GM06990 (cell line): ENCODE measurements around the gene TNS1.

Source experiments
- DNase-seq: peaks from one replicate; pipeline ENCODE4 v3.0.0-alpha.2; 2011; ENCODE audit not compliant: insufficient read length; ENCODE audit errors: extremely low read depth
- H3K27me3 ChIP-seq: replicated peaks from 2 replicates; pipeline ENCODE4 v1.6.0; 2011; ENCODE audit warnings: low read length; ENCODE audit not compliant: control insufficient read depth, insufficient read depth
- H3K36me3 ChIP-seq: 2 replicates; pipeline ENCODE4 v1.5.1; 2011; ENCODE audit warnings: low read length; ENCODE audit not compliant: control insufficient read depth, insufficient read depth
- H3K4me3 ChIP-seq: replicated peaks from 2 replicates; pipeline ENCODE4 v1.5.1; 2011; ENCODE audit warnings: low read depth, mild to moderate bottlenecking, control low read depth, low read length
- TF ChIP-seq, protein P1 (sequence below): IDR thresholded peaks from 2 replicates; pipeline ENCODE4 v1.5.1; 2011; ENCODE audit warnings: low read length, control low read depth, mild to moderate bottlenecking, inconsistent platforms; ENCODE audit not compliant: insufficient read depth, poor library complexity, severe bottlenecking

TNS1 gene

DNA sequence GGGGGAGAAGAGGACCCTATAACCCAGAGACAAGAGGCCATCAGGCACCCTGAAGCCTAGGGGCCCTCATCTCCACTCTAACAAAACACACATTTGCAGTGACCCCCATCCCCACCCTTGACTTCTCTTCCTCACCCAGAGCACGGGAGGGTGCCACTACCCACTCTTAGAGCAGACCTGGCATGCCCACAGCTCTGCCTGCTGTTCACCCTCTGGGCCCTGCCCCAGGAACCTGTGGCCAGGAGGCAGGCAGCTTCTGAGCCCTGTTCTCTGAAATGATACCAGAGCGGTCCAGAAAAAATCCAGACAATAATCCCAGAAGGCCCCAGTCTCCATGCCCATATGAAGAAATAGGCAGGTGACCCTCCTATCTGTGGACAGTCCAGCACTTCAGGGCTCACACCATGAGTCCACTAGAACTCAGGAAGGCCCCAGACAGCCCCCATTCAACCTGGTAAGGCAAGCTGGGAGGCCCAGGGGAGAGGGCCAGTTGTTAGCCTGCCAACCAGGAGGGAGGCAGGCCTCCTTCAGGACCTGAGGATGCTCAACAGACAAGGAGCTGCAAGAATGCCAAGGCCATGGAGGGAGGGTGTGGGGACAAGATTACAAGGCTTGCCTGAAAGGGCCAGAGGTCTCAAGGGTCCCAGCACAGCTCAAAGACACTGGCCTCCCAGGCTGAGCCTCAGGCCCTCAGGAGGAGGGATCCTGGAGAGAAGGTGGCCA lies 75.0 kb downstream of the TNS1 start:
- DNase-seq: no peak
- Histone ChIP-seq H3K36me3 (no peaks in the 10 kb centered on the region), H3K27me3 (peaks cover 3% of the 10 kb centered on the region), H3K4me3 (no peak overlapping the region)
- TF ChIP-seq, protein P1, sequence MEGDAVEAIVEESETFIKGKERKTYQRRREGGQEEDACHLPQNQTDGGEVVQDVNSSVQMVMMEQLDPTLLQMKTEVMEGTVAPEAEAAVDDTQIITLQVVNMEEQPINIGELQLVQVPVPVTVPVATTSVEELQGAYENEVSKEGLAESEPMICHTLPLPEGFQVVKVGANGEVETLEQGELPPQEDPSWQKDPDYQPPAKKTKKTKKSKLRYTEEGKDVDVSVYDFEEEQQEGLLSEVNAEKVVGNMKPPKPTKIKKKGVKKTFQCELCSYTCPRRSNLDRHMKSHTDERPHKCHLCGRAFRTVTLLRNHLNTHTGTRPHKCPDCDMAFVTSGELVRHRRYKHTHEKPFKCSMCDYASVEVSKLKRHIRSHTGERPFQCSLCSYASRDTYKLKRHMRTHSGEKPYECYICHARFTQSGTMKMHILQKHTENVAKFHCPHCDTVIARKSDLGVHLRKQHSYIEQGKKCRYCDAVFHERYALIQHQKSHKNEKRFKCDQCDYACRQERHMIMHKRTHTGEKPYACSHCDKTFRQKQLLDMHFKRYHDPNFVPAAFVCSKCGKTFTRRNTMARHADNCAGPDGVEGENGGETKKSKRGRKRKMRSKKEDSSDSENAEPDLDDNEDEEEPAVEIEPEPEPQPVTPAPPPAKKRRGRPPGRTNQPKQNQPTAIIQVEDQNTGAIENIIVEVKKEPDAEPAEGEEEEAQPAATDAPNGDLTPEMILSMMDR: no peak

- H3K27me3 ChIP-seq: peaks cover 3% of the 10 kb centered on the region
- H3K4me3 ChIP-seq: no peak overlapping the region
- TF ChIP-seq, protein P1: no peak
- DNase-seq: no peak
- no peaks in the 10 kb centered on the region for H3K36me3 ChIP-seq
Measured at GRCh38 chr2:217926801-217927200, 76.0 kb downstream of the TNS1 start.

GRCh38 chr2:217924346-217924901 lies 78.4 kb downstream of the TNS1 start:
- TF ChIP-seq, protein P1: no peak
- no peak overlapping the region for H3K4me3 ChIP-seq
- no peaks in the 10 kb centered on the region for H3K36me3 ChIP-seq
- DNase-seq: no peak
- peaks cover 3% of the 10 kb centered on the region for H3K27me3 ChIP-seq

DNA sequence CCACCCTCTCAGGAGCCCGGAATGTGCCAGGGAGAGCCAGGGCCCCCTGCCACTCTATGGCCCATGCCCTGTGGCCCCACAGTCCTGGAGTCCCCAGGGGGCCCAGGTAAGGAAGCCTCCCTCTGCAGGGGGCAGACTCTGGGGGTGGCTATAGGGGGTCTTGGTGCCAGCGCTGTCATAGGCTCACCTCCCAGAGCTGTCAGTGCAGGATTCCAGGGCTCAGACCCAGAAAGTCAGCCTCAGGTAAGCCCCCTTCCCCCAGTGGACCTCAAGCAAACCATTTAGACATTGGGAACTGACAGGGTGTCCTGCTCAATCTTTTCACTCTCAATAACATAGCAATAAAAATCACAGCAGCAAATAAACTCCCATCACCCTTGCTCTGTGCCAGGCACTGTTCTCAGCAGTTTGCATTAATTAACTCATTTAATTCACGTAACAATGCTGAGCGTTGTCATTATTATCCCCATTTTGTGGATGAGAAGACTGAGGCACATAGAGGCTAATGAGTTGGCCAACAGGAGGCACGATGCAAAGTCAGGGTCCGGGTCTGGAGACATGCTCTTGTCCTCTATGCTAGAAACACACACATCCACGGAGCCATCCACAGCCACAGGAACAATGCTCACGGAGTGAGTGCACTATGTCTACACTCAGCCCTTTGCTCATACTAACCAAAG lies 79.6 kb downstream of the TNS1 start:
- TF ChIP-seq, protein P1: no peak
- H3K4me3 ChIP-seq: no peak overlapping the region
- peaks cover 3% of the 10 kb centered on the region for H3K27me3 ChIP-seq
- DNase-seq: no peak
- H3K36me3 ChIP-seq: no peaks in the 10 kb centered on the region

DNA sequence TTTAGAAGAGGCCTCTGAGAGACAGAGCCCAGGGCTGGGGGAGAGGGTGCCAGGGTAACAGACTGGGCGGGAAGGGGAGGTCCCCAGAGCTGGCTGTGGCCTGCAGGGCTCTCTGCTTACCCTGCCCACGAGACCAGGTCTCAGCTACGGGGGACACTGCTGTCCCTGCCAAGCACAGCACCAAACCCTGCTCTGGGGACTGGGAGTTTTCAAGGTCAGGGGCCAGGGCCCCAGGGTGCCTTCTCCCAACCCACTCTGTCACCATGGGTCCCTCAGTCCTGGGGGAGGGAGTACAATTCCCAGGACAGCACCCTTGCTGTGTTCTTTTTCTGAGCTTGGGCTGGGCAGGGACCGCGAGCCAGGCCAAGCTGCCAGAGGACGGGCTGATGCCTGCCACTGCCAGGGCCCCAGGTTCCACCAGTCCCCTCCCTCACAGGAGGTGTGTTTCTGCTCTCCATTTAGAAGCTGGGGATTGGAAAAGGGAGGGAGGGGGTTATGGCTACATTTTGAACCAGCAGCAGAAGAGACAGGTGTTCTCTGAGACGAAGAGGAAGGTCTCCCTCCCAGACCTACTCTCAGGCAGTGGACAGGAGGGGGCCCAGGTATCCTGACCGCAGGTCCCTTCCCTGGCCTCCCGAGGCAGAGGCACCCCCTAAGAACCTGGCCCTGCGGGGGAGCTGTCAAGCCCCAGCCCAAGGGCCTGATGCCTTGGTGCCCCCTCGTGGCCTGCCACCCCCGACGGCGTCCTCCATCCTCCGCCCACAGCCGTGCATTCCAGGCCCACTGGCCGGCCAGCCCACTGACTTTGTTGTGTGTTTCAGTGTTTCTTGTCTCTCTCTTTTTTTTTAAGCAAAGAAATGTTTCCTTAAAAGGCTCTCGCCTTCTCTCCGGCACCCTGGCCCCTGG lies 80.4 kb downstream of the TNS1 start:
- Histone ChIP-seq H3K36me3 (no peaks in the 10 kb centered on the region), H3K4me3 (no peak overlapping the region), H3K27me3 (peaks cover 3% of the 10 kb centered on the region)
- TF ChIP-seq, protein P1: no peak
- DNase-seq: no peak
